ENCODE results near the gene KIF1B. TPM values are rescaled to one million over a fixed set of nuclear protein-coding genes. Genes with fewer than 3 reads are reported as not detected.
"Not testable (repeated sequence)": the region's sequence is repeated elsewhere in the genome, so short reads cannot be mapped to it uniquely, and the experiment has no call there.

KIF1B gene
- total and polyA plus RNA-seq, 7 donors = 4.8 to 78.4 (median 46.4) TPM

DNA sequence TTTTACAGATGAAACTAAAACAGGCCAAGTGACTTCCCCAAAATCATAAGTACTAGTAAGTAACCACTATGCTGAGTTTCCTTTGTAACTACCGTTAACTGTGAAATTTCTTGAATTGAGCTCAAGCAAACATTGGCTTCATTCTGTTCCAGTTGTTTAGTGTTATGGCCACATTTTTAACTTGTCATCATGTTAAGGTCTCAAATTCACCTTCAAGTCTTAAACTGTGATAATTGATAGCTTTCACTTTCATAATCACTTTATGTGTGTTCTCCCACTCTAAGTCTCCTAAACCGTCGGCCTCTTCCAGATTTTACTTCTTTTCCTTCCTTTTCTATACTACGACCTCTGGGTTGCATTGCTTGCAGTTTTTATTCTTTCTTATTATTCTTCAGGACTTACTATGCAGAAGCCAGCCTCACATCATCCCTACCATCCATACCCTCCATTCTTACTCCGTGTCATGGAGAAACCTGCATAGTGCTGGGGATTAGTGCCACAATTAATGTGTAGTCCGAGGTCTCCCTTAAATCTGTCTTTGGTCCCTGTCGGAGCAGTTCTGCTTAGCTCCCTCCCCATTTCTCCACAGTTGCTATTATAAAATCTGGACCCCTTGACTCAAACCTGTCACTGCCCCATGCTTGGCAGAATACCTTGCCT is 5.8 kb downstream of the KIF1B start:
- Histone ChIP-seq H3K27me3 (no peaks in the 10 kb centered on the region), H3K4me3 (peak overlapping the region in 1 of 4 donors; percentile 9), H3K36me3 (no peaks in the 10 kb centered on the region), H3K4me1 (peaks cover 0 to 86% (median 74%) of the 10 kb centered on the region in 4 donors), H3K27ac (peak overlapping the region; percentile 43 to 99 (median 64)), H3K9me3 (no peaks in the 10 kb centered on the region)
- DNase-seq = no peak
- intact Hi-C loops (cut with DNase I) = no loop called here
- 59 to 79% methylated on average over 7 of the region's 7 CpGs for WGBS, 2 donors
- TF ChIP-seq POLR2AphosphoS5 (IDR thresholded peaks at IDR 0.05) (no peak), EP300 (IDR thresholded peaks at IDR 0.05) (no peak), POLR2A (IDR thresholded peaks at IDR 0.05) (no peak)
- TF ChIP-seq, protein P1, sequence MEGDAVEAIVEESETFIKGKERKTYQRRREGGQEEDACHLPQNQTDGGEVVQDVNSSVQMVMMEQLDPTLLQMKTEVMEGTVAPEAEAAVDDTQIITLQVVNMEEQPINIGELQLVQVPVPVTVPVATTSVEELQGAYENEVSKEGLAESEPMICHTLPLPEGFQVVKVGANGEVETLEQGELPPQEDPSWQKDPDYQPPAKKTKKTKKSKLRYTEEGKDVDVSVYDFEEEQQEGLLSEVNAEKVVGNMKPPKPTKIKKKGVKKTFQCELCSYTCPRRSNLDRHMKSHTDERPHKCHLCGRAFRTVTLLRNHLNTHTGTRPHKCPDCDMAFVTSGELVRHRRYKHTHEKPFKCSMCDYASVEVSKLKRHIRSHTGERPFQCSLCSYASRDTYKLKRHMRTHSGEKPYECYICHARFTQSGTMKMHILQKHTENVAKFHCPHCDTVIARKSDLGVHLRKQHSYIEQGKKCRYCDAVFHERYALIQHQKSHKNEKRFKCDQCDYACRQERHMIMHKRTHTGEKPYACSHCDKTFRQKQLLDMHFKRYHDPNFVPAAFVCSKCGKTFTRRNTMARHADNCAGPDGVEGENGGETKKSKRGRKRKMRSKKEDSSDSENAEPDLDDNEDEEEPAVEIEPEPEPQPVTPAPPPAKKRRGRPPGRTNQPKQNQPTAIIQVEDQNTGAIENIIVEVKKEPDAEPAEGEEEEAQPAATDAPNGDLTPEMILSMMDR (IDR thresholded peaks at IDR 0.05) = no peak

DNA sequence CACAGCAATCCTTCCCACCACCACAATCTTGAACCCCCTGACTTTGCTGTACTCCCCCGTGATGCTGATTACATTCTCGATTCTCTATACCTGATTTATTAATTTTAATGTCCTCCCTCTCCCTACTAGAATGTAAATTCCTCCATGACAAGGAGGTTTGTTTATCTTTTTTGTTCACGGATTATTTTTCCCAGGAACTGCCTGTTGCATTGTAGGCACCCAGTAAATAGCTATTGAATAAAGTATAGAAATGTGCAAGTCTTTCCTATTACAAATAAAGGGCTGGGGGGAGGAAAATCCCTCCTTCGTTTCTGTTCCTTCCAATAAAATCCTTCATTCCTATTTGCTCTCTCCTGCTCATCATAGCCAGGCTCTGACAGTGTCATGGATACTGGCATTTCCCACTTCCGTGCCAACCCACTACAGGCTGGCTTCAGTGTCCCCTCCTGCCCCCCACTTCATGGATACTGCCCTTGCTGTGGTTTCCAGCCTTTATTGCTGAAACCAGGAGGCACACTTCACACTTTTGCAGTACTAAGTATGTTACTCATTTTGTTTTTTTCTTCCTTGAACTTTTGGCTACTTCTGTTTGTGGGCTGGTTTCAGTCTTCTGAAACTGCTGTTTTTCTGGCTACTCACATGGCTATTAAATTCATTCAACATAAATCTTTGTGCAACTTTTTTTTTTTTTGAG is 7.5 kb downstream of the KIF1B start:
- H3K27ac ChIP-seq = peak overlapping the region; percentile 40 to 99 (median 59)
- WGBS, 2 donors = 64 to 66% methylated on average over 5 of the region's 5 CpGs

DNA sequence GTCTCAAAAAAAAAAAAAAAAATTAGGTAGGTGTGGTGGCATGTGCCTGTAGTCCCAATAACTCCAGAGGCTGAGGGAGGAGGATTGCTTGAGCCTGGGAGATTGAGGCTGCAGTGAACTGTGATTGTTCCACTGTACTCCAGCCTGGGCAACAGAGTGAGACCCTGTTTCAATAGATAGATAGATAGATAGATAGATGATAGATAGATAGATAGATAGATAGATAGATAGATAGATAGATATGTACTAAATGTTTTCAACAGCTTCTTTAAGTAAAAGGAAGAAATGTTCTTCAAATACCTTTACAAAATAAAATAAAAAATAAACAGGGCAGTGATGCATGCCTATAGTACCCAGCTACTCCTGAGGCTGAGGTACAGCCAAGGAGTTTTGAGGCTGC is 9.8 kb downstream of the KIF1B start:
- peaks cover 0 to 87% (median 62%) of the 10 kb centered on the region in 4 donors for H3K4me1 ChIP-seq
- no peaks in the 10 kb centered on the region for H3K9me3 ChIP-seq
- intact Hi-C loops (cut with DNase I) = no loop called here
- H3K27ac ChIP-seq = no peak overlapping the region
- no peak overlapping the region for H3K4me3 ChIP-seq
- no peaks in the 10 kb centered on the region for H3K36me3 ChIP-seq
- no peaks in the 10 kb centered on the region for H3K27me3 ChIP-seq
- DNase-seq = no peak
- no peak for TF ChIP-seq POLR2A (IDR thresholded peaks at IDR 0.05)
- TF ChIP-seq, protein P1 (IDR thresholded peaks at IDR 0.05) = no peak
- TF ChIP-seq EP300 (IDR thresholded peaks at IDR 0.05) = no peak
- no peak for TF ChIP-seq POLR2AphosphoS5 (IDR thresholded peaks at IDR 0.05)

More for the DNA sequence above, 7.5 kb downstream of the KIF1B start:
- Histone ChIP-seq H3K4me1 (peaks cover 0 to 87% (median 68%) of the 10 kb centered on the region in 4 donors), H3K4me3 (no peak overlapping the region), H3K27me3 (no peaks in the 10 kb centered on the region), H3K36me3 (no peaks in the 10 kb centered on the region), H3K9me3 (no peaks in the 10 kb centered on the region)
- TF ChIP-seq, protein P1 (IDR thresholded peaks at IDR 0.05) = no peak
- TF ChIP-seq POLR2AphosphoS5 (IDR thresholded peaks at IDR 0.05) (peak in 3 of 4 donors; percentile 29 to 43 (median 35)), EP300 (IDR thresholded peaks at IDR 0.05) (peak in 1 of 4 donors; percentile 14), POLR2A (IDR thresholded peaks at IDR 0.05) (no peak)
- DNase-seq = no peak
- intact Hi-C loops (cut with DNase I) = no loop called here

DNA sequence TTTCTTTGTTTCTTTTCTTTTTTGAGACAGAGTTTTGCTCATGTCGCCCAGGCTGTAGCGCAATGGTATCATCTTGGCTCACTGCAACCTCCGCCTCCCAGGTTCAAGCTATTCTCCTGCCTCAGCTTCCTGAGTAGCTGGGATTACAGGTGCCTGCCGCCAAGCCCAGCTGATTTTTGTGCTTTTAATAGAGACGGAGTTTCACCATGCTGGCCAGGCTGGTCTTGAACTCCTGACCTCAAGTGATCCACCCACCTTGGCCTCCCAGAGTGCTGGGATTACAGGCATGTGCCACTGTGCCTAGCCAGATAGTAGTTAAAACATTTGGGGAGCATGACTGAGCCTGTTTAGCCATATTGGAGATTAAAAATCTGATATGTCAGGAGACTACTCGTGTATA is 10.3 kb downstream of the KIF1B start:
- H3K27ac ChIP-seq; H3K4me3 ChIP-seq; DNase-seq; H3K9me3 ChIP-seq; intact Hi-C loops (cut with DNase I); H3K36me3 ChIP-seq; H3K27me3 ChIP-seq: not testable (repeated sequence)
- 95 to 96% methylated on average over 6 of the region's 6 CpGs for WGBS, 2 donors
- H3K4me1 ChIP-seq = peaks cover 0 to 87% (median 63%) of the 10 kb centered on the region in 4 donors

DNA sequence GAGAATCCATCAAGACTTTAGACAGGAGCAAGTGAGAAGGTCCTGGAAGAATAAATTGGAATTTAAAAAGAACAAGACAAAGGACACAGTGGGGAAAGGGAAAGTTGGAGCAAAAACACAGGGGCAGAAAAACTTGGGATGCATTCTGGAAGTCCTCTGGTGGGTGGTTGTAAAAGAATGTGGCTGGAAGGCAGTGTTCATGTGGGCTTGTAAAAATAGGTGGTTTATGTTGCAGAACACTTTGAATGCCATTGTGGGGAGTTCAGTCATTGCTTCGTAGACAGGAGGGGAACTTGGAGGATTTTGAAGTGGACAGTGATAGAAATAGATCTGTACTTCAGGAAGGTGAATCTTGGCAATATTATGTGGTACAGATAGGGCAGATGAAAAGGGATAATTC is 15.2 kb downstream of the KIF1B start:
- no peak for DNase-seq
- no peaks in the 10 kb centered on the region for H3K27me3 ChIP-seq
- no peaks in the 10 kb centered on the region for H3K9me3 ChIP-seq
- no peak for TF ChIP-seq POLR2A (IDR thresholded peaks at IDR 0.05)
- no peak overlapping the region for H3K4me3 ChIP-seq
- H3K4me1 ChIP-seq = peaks cover 0 to 74% (median 53%) of the 10 kb centered on the region in 4 donors
- H3K36me3 ChIP-seq = no peaks in the 10 kb centered on the region
- WGBS, 2 donors = 74 to 91% methylated on average over 1 of the region's 1 CpG
- intact Hi-C loops (cut with DNase I) = no loop called here
- peak overlapping the region in 2 of 4 donors; percentile 34 to 40 for H3K27ac ChIP-seq

Data from sigmoid colon (tissue), 7 donors.